GM20000 (cell line): ENCODE measurements around the gene SH3D19.
"Not testable (repeated sequence)": the region's sequence is repeated elsewhere in the genome, so short reads cannot be mapped to it uniquely, and the experiment has no call there.

Source experiments
- DNase-seq: peaks from one replicate; pipeline ENCODE4 v3.0.0; 2012; ENCODE audit warnings: low spot score
- TF ChIP-seq, protein P1 (sequence below): IDR thresholded peaks from 2 replicates; pipeline ENCODE4 v1.5.1; 2012; ENCODE audit warnings: mild to moderate bottlenecking, control low read depth; ENCODE audit errors: extremely low read depth, missing control alignments

Gene SH3D19

DNA sequence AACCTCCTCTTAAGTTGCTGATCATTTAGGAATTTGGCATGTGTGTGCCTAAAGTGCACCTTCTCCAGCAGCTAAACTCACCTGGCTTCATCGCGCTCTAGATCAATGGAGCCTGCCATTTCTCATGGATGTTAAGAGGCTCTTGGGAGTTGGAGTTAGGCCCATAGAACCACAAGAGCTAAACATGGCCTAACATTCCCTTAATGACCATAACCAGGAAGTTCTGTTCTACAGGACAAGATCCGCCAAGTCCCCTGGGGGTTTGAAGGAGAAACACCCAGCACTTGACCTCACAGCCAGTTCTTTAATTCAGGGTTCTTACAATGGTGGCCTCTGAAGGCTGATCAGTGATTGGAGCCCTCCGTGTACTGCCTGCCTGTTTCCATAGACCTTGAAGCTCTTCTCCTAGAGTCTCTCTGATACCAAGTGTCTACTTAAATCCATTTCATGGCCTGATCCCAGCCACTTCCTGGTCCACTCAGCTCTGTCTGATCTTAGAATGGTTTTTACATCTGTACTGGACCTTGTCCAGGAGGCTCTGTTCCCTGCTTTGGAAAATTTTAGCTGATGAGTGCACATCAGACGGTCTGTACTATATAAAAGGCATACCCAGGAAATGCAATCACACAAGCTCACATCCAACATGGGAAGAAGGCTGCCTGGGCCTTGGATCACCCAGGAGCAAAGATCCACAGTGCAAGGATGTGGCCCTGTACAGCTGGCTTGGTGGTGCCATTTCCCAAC, 180.9 kb downstream of the SH3D19 start:
- DNase-seq, result no peak
- TF ChIP-seq, protein P1, sequence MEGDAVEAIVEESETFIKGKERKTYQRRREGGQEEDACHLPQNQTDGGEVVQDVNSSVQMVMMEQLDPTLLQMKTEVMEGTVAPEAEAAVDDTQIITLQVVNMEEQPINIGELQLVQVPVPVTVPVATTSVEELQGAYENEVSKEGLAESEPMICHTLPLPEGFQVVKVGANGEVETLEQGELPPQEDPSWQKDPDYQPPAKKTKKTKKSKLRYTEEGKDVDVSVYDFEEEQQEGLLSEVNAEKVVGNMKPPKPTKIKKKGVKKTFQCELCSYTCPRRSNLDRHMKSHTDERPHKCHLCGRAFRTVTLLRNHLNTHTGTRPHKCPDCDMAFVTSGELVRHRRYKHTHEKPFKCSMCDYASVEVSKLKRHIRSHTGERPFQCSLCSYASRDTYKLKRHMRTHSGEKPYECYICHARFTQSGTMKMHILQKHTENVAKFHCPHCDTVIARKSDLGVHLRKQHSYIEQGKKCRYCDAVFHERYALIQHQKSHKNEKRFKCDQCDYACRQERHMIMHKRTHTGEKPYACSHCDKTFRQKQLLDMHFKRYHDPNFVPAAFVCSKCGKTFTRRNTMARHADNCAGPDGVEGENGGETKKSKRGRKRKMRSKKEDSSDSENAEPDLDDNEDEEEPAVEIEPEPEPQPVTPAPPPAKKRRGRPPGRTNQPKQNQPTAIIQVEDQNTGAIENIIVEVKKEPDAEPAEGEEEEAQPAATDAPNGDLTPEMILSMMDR, result no peak

DNA sequence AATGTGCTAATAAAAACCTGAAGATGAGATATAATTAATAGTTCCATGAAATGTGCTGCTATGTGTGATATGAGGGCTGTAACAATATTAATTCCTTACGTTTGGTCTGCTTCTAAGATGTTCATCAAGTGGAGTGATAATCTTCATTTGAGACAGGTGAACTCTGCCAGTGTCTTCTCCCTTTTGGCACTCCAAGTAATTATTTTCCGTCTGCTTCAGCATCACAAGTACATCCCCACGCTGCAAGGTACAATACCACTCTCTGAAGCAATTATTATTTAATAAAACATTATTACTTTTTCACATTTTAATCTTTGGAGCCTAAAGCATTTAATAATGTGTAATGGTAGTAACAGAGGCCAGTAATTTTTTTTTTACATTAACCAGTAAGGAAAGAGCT, 181.6 kb downstream of the SH3D19 start:
- DNase-seq, result no peak
- TF ChIP-seq, protein P1, result no peak

GRCh38 chr4:151143162-151143561, 182.2 kb downstream of the SH3D19 start:
- DNase-seq, result no peak
- TF ChIP-seq, protein P1, result no peak

GRCh38 chr4:151142758-151143157, 182.6 kb downstream of the SH3D19 start:
- TF ChIP-seq, protein P1, result no peak
- DNase-seq, result no peak

DNA sequence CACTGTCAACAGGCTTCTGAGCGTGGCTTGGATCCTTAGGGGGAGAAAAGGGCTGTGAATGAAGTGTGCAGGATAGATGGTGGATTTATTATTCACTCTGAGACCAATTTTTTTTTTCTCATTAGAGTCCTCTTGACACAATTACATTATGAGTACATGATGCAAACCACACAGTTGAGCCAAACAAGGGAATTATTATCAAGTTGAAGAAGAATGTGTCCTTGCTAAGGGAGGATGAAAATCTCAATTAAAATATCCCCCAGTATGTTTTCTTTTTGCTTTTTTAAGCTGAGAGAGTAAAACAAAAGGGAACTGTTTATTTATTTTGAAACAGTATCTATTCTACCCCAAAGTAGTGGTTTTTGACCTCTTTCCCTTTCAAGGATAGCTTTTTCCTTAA, 185.6 kb downstream of the SH3D19 start:
- DNase-seq, result no peak
- TF ChIP-seq, protein P1, result no peak

DNA sequence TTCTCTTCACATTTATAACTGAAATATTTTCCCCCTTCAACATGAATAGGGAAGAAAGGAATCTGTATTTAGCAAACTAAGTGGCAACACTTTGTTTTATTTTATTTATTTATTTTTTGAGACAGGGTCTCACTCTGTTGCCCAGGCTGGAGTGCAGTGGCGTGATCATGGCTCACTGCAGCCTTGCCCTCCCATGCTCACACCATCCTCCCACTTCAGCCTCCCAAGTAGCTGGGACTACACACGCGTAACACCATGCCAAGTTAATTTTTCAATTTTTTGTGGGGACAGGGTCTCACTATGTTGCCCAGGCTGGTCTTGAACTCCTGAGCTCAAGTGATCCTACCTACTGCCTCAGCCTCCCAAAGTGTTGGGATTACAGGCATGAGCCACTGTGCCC, 189.4 kb downstream of the SH3D19 start:
- DNase-seq, result not testable (repeated sequence)

GRCh38 chr4:151133311-151133710, 192.1 kb downstream of the SH3D19 start:
- no peak for DNase-seq
- TF ChIP-seq, protein P1, result no peak

DNA sequence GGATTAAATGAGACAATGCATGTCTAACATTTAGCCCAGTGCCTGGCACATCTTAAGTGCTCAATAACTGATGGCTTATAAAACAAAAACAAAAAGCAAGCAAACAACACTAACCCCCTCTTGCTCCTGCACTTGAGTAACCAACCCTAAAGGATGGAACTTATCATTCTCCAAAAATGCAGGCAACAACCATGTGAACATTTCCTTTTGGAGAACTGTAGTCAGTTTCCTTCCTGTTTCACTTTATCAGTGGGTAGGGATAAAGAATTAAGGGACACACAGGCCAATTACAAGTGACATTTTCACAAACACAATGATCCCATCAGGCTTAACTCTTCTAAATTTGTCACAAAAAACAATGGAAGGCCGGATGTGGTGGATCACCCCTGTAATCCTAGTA, 195.6 kb downstream of the SH3D19 start:
- TF ChIP-seq, protein P1, result no peak
- DNase-seq, result no peak
